H1 (cell line): ENCODE results near the gene PRPH2.

ENCODE experiments used
- BACH1 ChIP-seq: IDR thresholded peaks from 2 replicates; pipeline ENCODE4 v1.6.1; 2012; ENCODE audit warnings: low read length, improper control_type of control experiment
- BRCA1 ChIP-seq: IDR thresholded peaks from 2 replicates; pipeline ENCODE4 v1.6.1; 2012; ENCODE audit warnings: low read depth, low read length, improper control_type of control experiment
- GABPA ChIP-seq: IDR thresholded peaks from 2 replicates; pipeline ENCODE4 v1.6.1; 2011; ENCODE audit warnings: mild to moderate bottlenecking, low read length, moderate library complexity, borderline replicate concordance; ENCODE audit not compliant: insufficient read depth
- JUN ChIP-seq: IDR thresholded peaks from 2 replicates; pipeline ENCODE4 v1.6.1; 2011; ENCODE audit warnings: low read depth, mild to moderate bottlenecking, improper control_type of control experiment, low read length
- TF ChIP-seq, protein P1 (sequence below), 3 experiments: IDR thresholded peaks; 1 replicate in 2 of 3; 2 replicates in 1 of 3; pipeline versions ENCODE4 v1.5.1 to v1.6.1; 2011; ENCODE audit warnings: low read length in 3 of 3, mild to moderate bottlenecking in 3 of 3, inconsistent platforms in 2 of 3, low read depth in 1 of 3, moderate library complexity in 1 of 3; ENCODE audit not compliant: insufficient read depth in 1 of 3; ENCODE audit errors: control extremely low read depth in 1 of 3

DNA sequence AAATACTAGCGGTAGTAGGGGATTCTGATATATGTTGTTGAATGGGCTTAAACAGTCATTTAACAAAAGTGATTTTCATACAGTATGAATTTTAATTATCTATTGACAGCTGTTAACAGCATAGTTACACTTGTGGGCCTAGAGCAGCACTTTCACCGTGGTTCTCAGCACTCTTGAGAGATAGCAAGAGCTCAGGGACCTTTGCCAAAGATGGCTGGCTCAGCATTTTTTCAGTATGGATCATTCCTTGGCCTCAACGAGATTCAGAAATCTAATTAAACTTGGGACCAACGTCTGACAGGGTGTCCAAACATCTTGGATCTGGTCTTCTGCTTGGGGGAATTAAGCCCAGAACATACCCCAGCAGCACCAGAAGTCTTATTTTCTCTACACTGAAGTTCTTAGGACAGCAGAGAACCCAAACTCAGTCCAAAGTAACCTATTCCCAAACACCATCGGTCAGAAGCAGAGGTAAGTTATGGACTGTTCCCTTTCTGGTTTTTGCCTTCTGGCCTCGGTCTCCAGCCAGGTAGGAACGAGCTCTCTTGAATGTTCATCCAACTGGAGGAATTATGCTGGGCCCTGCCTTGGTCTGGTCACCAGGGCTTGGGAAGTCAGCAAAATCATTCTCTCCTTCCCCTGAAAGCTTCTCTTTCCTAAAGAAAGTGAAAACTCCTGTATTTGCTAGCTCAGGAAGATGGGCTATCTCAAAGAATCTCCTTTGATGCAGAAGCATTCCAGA lies 25.7 kb downstream of the PRPH2 start:
- TF ChIP-seq GABPA (no peak), BRCA1 (no peak), JUN (no peak), BACH1 (no peak)
- TF ChIP-seq, protein P1, sequence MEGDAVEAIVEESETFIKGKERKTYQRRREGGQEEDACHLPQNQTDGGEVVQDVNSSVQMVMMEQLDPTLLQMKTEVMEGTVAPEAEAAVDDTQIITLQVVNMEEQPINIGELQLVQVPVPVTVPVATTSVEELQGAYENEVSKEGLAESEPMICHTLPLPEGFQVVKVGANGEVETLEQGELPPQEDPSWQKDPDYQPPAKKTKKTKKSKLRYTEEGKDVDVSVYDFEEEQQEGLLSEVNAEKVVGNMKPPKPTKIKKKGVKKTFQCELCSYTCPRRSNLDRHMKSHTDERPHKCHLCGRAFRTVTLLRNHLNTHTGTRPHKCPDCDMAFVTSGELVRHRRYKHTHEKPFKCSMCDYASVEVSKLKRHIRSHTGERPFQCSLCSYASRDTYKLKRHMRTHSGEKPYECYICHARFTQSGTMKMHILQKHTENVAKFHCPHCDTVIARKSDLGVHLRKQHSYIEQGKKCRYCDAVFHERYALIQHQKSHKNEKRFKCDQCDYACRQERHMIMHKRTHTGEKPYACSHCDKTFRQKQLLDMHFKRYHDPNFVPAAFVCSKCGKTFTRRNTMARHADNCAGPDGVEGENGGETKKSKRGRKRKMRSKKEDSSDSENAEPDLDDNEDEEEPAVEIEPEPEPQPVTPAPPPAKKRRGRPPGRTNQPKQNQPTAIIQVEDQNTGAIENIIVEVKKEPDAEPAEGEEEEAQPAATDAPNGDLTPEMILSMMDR (IDR thresholded peaks at IDR 0.05; ENCODE audit: control extremely low read depth in 1 of 3, insufficient read depth in 1 of 3, low read depth in 1 of 3, low read length in 3 of 3) = no peak
